Tibial nerve (tissue), 4 donors: Measurements from ENCODE around the gene RAMP1.

Experiments used
- EP300 ChIP-seq, 2 donors: sonication (generic); formaldehyde crosslinking; IDR thresholded peaks; one replicate each; pipeline ENCODE4 v1.6.1; 2017; ENCODE audit warnings: antibody characterized with exemption in 2 of 2, mild to moderate bottlenecking in 1 of 2
- TF ChIP-seq, protein P1 (sequence below), 5 experiments: fragments of 200-600 bp in 3 of 5; fragments of 450-650 bp in 2 of 5; sonication (generic) in 3 of 5; IDR thresholded peaks; one replicate each; pipeline ENCODE4 v1.5.1; 2016 to 2019; ENCODE audit warnings: antibody characterized with exemption in 5 of 5, mild to moderate bottlenecking in 3 of 5, moderate library complexity in 2 of 5

DNA sequence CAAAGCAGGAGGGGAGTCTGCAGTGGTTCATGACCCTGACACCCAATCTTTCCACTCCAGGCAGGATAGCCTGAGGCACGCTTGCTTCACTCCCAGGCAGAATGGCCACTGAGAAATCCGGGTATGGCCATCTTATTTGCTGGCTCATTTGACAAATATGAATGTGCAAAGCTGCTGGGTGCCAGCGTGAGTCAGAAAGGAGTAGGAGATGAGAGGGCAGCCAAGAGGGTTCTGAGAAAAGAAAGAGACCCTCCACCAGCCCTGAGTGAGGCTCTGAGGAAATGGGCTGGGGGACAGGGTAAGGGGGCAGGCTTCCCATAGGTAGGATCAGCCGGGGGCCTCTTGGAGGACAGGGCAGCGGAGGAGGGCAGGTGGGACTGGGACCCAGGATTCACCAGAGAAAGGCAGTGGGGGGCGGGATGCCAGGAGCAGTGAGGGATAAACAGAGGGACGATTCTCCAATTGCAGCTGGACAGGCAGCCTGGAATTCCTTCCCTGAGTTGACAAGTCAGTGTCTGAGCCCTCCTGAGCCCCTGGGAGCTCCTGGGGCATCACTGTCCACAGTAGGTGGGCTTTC is 15.2 kb downstream of the RAMP1 start:
- TF ChIP-seq, protein P1, sequence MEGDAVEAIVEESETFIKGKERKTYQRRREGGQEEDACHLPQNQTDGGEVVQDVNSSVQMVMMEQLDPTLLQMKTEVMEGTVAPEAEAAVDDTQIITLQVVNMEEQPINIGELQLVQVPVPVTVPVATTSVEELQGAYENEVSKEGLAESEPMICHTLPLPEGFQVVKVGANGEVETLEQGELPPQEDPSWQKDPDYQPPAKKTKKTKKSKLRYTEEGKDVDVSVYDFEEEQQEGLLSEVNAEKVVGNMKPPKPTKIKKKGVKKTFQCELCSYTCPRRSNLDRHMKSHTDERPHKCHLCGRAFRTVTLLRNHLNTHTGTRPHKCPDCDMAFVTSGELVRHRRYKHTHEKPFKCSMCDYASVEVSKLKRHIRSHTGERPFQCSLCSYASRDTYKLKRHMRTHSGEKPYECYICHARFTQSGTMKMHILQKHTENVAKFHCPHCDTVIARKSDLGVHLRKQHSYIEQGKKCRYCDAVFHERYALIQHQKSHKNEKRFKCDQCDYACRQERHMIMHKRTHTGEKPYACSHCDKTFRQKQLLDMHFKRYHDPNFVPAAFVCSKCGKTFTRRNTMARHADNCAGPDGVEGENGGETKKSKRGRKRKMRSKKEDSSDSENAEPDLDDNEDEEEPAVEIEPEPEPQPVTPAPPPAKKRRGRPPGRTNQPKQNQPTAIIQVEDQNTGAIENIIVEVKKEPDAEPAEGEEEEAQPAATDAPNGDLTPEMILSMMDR (IDR thresholded peaks at IDR 0.05), result no peak
- TF ChIP-seq EP300 (IDR thresholded peaks at IDR 0.05), result no peak
